ENCODE results near the gene DACH1.

DNA sequence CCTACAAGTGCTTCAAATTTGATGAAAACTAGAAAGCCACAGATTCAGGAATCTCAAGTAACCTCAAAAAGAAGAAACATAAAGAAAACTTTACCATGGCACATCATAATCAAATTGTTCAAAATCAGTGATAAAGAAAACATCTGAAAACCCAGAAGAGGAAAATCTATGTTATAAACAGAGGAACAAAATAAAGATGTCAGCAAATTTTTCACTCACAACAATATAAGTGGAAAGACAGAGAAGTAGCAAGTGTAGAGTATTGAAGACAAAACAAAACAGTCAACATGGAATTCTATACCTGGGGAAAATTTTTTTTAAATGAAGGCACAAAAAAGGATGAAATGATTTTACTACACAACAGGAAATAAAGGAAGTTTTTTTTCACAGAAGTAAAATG is 470.9 kb downstream of the DACH1 start:
- TF ChIP-seq, protein P1, sequence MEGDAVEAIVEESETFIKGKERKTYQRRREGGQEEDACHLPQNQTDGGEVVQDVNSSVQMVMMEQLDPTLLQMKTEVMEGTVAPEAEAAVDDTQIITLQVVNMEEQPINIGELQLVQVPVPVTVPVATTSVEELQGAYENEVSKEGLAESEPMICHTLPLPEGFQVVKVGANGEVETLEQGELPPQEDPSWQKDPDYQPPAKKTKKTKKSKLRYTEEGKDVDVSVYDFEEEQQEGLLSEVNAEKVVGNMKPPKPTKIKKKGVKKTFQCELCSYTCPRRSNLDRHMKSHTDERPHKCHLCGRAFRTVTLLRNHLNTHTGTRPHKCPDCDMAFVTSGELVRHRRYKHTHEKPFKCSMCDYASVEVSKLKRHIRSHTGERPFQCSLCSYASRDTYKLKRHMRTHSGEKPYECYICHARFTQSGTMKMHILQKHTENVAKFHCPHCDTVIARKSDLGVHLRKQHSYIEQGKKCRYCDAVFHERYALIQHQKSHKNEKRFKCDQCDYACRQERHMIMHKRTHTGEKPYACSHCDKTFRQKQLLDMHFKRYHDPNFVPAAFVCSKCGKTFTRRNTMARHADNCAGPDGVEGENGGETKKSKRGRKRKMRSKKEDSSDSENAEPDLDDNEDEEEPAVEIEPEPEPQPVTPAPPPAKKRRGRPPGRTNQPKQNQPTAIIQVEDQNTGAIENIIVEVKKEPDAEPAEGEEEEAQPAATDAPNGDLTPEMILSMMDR (IDR thresholded peaks at IDR 0.05; ENCODE audit: low read depth, low read length), result no peak
- no peak for TF ChIP-seq EZH2phosphoT487 (IDR thresholded peaks at IDR 0.05; ENCODE audit: low read depth)
